Ovary (tissue), 3 donors: ENCODE results near the gene TBL1Y.

Experiments
- EP300 ChIP-seq: sonication (generic); formaldehyde crosslinking; IDR thresholded peaks from one replicate; pipeline ENCODE4 v1.6.1; 2017; ENCODE audit warnings: antibody characterized with exemption
- POLR2A ChIP-seq: fragments of 450-650 bp; IDR thresholded peaks from one replicate; pipeline ENCODE4 v1.6.1; 2017; ENCODE audit warnings: antibody characterized with exemption, mild to moderate bottlenecking, moderate library complexity
- TF ChIP-seq, protein P1 (sequence below), 3 donors: fragments of 450-650 bp in 2 of 3; fragments of 200-600 bp in 1 of 3; IDR thresholded peaks; one replicate each; pipeline versions ENCODE4 v1.5.1 to v1.8.0; 2016 to 2022; ENCODE audit warnings: antibody characterized with exemption in 3 of 3, mild to moderate bottlenecking in 1 of 3
- donor health status: DM: no; HTN: no; CAD: no.

DNA sequence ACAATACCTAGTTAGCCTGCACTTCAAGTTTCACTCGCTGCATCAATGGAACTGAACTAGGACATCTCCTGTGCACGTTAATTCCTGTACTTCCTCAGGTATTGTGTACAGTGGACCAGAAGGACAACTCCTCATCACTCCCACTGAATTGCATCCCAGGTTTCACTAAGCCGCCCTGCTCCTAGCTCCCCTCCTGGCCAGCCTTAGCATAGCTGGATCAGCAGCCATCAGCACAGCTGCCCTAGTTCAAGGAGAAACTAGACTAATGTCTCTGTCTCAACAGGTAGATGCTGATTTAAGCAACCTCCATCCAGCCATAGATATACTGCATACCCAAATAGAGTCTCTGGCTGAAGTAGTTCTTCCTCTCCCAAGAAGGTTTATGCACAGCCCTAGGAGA lies 16.0 kb upstream of the TBL1Y start:
- TF ChIP-seq, protein P1, sequence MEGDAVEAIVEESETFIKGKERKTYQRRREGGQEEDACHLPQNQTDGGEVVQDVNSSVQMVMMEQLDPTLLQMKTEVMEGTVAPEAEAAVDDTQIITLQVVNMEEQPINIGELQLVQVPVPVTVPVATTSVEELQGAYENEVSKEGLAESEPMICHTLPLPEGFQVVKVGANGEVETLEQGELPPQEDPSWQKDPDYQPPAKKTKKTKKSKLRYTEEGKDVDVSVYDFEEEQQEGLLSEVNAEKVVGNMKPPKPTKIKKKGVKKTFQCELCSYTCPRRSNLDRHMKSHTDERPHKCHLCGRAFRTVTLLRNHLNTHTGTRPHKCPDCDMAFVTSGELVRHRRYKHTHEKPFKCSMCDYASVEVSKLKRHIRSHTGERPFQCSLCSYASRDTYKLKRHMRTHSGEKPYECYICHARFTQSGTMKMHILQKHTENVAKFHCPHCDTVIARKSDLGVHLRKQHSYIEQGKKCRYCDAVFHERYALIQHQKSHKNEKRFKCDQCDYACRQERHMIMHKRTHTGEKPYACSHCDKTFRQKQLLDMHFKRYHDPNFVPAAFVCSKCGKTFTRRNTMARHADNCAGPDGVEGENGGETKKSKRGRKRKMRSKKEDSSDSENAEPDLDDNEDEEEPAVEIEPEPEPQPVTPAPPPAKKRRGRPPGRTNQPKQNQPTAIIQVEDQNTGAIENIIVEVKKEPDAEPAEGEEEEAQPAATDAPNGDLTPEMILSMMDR (IDR thresholded peaks at IDR 0.05), result no peak
- TF ChIP-seq POLR2A, result no peak
- no peak for TF ChIP-seq EP300
